Prostate gland (tissue), 2 donors: ENCODE data around the gene ZDHHC11.

Experiments used
- CTCF ChIP-seq, 4 experiments: fragments of 200-600 bp in 2 of 4; fragments of 450-650 bp in 2 of 4; sonication (generic) in 2 of 4; IDR thresholded peaks; 1 replicate in 3 of 4; 2 replicates in 1 of 4; pipeline ENCODE4 v1.5.1; 2016 to 2019; ENCODE audit warnings: antibody characterized with exemption in 4 of 4, mild to moderate bottlenecking in 2 of 4, moderate library complexity in 2 of 4
- POLR2A ChIP-seq: fragments of 450-650 bp; IDR thresholded peaks from one replicate; pipeline ENCODE4 v1.6.1; 2016; ENCODE audit warnings: antibody characterized with exemption, mild to moderate bottlenecking
- POLR2AphosphoS5 ChIP-seq: sonication (generic); formaldehyde crosslinking; IDR thresholded peaks from one replicate; pipeline ENCODE4 v1.6.1; 2017; ENCODE audit warnings: antibody characterized with exemption

- TF ChIP-seq CTCF (IDR thresholded peaks at IDR 0.05), result no peak
- TF ChIP-seq POLR2A, result no peak
- TF ChIP-seq POLR2AphosphoS5, result no peak
Measured at GRCh38 chr5:761854-762710, 88.7 kb downstream of the ZDHHC11 start.
